GM12878 (cell line): ENCODE data around the gene PHLDB1. TPM values are rescaled to one million over a fixed set of nuclear protein-coding genes. Genes with fewer than 3 reads are reported as not detected.

Experiments used
- ATAC-seq: fragments of 200-7000 bp; cut with Tn5 transposase; 3 replicates; pipeline ENCODE4 v1.9.1; 2020; ENCODE audit warnings: mild to moderate bottlenecking, moderate library complexity
- BruUV-seq: library from RNA; stranded (reverse); fragments of 400-500 nt; replicated peaks from 2 replicates; lab custom pipeline; 2021; lab: Mats Ljungman, UMichigan
- CTCF ChIA-PET: fragments of 300-600 bp; sonication (Branson Sonifier 250); formaldehyde crosslinking; extraction: SDS; loops from one replicate; lab custom pipeline; 2021; ENCODE audit warnings: inconsistent platforms; lab: Yijun Ruan, JAX
- POLR2A ChIA-PET: fragments of 350-600 bp; formaldehyde crosslinking; extraction: SDS; loops from one replicate; lab custom pipeline; 2021; ENCODE audit warnings: inconsistent platforms; lab: Charles Lee
- RAD21 ChIA-PET: fragments of 300-600 bp; sonication (Branson Sonifier 250); formaldehyde crosslinking; loops from one replicate; lab custom pipeline; 2023; ENCODE audit warnings: antibody characterized with exemption; ENCODE audit not compliant: unreplicated experiment; lab: Charles Lee
- SMC1A ChIA-PET: fragments of 300-600 bp; sonication (Branson Sonifier 250); formaldehyde crosslinking; loops from one replicate; lab custom pipeline; 2023; ENCODE audit not compliant: unreplicated experiment, uncharacterized antibody; lab: Charles Lee
- DNase-seq: peaks from one replicate; pipeline ENCODE4 v3.0.0-alpha.2; 2011; ENCODE audit warnings: low read depth, low spot score
- FAIRE-seq: peaks from 3 replicates; lab custom pipeline; 2011; peaks lifted over from hg19 to GRCh38; lab: Jason Lieb, UNC
- H2AFZ ChIP-seq: 2 replicates; pipeline ENCODE4 v1.6.0; 2011; ENCODE audit warnings: low read depth, low read length, control low read depth; ENCODE audit not compliant: control insufficient read depth
- H3K27ac ChIP-seq: 2 replicates; pipeline ENCODE4 v1.5.1; 2011; ENCODE audit warnings: control low read depth; ENCODE audit not compliant: control insufficient read depth, insufficient read depth
- H3K27me3 ChIP-seq, 2 experiments: replicated peaks in 1 of 2; 2 replicates each; pipeline versions ENCODE4 v1.6.0 to v1.6.1; 2011; ENCODE audit warnings: low read length in 1 of 2; ENCODE audit not compliant: control insufficient read depth in 2 of 2, insufficient read depth in 2 of 2
- H3K36me3 ChIP-seq, 2 experiments: 2 replicates each; pipeline ENCODE4 v1.5.1; 2011; ENCODE audit warnings: low read length in 1 of 2; ENCODE audit not compliant: control insufficient read depth in 2 of 2, insufficient read depth in 2 of 2
- H3K4me1 ChIP-seq: 2 replicates; pipeline ENCODE4 v1.6.1; 2011; ENCODE audit warnings: mild to moderate bottlenecking, low read length, moderate library complexity, mixed read lengths; ENCODE audit not compliant: control insufficient read depth, insufficient read depth
- H3K4me2 ChIP-seq: 2 replicates; pipeline ENCODE4 v1.6.0; 2011; ENCODE audit warnings: control low read depth; ENCODE audit not compliant: control insufficient read depth, insufficient read depth
- H3K4me3 ChIP-seq: fragments of 200-600 bp; sonication (generic); 2 replicates; pipeline ENCODE4 v1.5.1; 2016
- H3K79me2 ChIP-seq: 2 replicates; pipeline ENCODE4 v1.6.0; 2011; ENCODE audit warnings: low read length; ENCODE audit not compliant: control insufficient read depth, insufficient read depth
- H3K9ac ChIP-seq: 2 replicates; pipeline ENCODE4 v1.8.0; 2011; ENCODE audit warnings: low read length, control low read depth, mixed read lengths; ENCODE audit not compliant: control insufficient read depth, insufficient read depth
- H3K9me3 ChIP-seq: replicated peaks from 3 replicates; pipeline ENCODE4 v1.5.1; 2011; ENCODE audit warnings: mild to moderate bottlenecking, low read length; ENCODE audit not compliant: control insufficient read depth, insufficient read depth
- H4K20me1 ChIP-seq: 2 replicates; pipeline ENCODE4 v1.6.0; 2011; ENCODE audit not compliant: control insufficient read depth, insufficient read depth
- EGR1 ChIP-seq, 2 experiments: IDR thresholded peaks; 1 replicate in 1 of 2; 2 replicates in 1 of 2; pipeline ENCODE4 v1.6.1; 2011 to 2012; ENCODE audit warnings: low read depth in 2 of 2, low read length in 2 of 2, borderline replicate concordance in 1 of 2, mild to moderate bottlenecking in 1 of 2, moderate library complexity in 1 of 2
- EP300 ChIP-seq, 2 experiments: fragments of 150-350 bp in 1 of 2; IDR thresholded peaks; 2 replicates each; pipeline ENCODE4 v1.6.1; 2011 to 2012; ENCODE audit warnings: low read depth in 2 of 2, low read length in 2 of 2, borderline replicate concordance in 1 of 2, improper control_type of control experiment in 1 of 2, inconsistent platforms in 1 of 2; ENCODE audit not compliant: control insufficient read depth in 1 of 2
- HDGF ChIP-seq: fragments of 450-650 bp; IDR thresholded peaks from 2 replicates; pipeline ENCODE4 v1.6.1; 2016; ENCODE audit warnings: antibody characterized with exemption
- POLR2AphosphoS5 ChIP-seq: IDR thresholded peaks from 2 replicates; pipeline ENCODE4 v1.6.1; 2011; ENCODE audit warnings: mild to moderate bottlenecking, low read length, inconsistent platforms
- RAD51 ChIP-seq: fragments of 450-650 bp; IDR thresholded peaks from 2 replicates; pipeline ENCODE4 v1.6.1; 2016; ENCODE audit warnings: moderate library complexity, mild to moderate bottlenecking, inconsistent platforms
- SIX5 ChIP-seq: IDR thresholded peaks from 2 replicates; pipeline ENCODE4 v1.6.1; 2011; ENCODE audit warnings: mild to moderate bottlenecking, low read depth, low read length, moderate library complexity; ENCODE audit not compliant: severe bottlenecking
- SMAD1 ChIP-seq: fragments of 450-650 bp; IDR thresholded peaks from 2 replicates; pipeline ENCODE4 v1.6.1; 2018; ENCODE audit warnings: mild to moderate bottlenecking, low read depth; ENCODE audit not compliant: partially characterized antibody
- ZBED1 ChIP-seq: IDR thresholded peaks from 2 replicates; pipeline ENCODE4 v1.6.1; 2016; ENCODE audit warnings: borderline replicate concordance
- WGBS: methylation state at CpG from one replicate; pipeline ENCODE4 v1.1.6; 2016; ENCODE audit warnings: low lambda C conversion rate; ENCODE audit not compliant: insufficient replicate concordance, insufficient coverage; ENCODE audit errors: missing lambda C conversion rate; 5-methylcytosine and 5-hydroxymethylcytosine counted together
- in situ Hi-C: fragments of 300-500 bp; cut with MboI; formaldehyde crosslinking; loops from 9 replicates; pipeline ENCODE4 v1.14.3; 2018; ENCODE audit warnings: mixed read lengths
- intact Hi-C: fragments of 100-400 bp; cut with micrococcal nuclease; formaldehyde crosslinking; loops from one replicate; pipeline ENCODE4 v1.14.2; 2022; ENCODE audit not compliant: unreplicated experiment
- polyA plus RNA-seq, 11 experiments: library from polyadenylated mRNA; depleted of rRNA in 4 of 11; unstranded in 6 of 11; stranded (reverse) in 5 of 11; fragments of >200 nt; fragmentation: Nextera tagmentation in 4 of 11; fragmentation: Illumina TruSeq in 1 of 11; extraction: Ambion mirVana in 4 of 11; extraction: Trizol in 1 of 11; gene quantifications; 1 replicate in 1 of 11; 2 replicates in 10 of 11; pipeline versions ENCODE4 v1.2.1 to v1.2.3, GENCODE V29; 2011 to 2016; ENCODE audit warnings: inconsistent platforms in 2 of 11, missing spikeins in 2 of 11, low read depth in 1 of 11
- total RNA-seq, 4 experiments: library from RNA; depleted of rRNA in 3 of 4; stranded (reverse); fragments of >200 nt in 3 of 4; fragmentation: Illumina TruSeq in 1 of 4; extraction: Trizol in 1 of 4; gene quantifications; 2 replicates each; pipeline versions ENCODE4 v1.2.1 to v1.2.3, GENCODE V29; 2013 to 2021
- TF ChIP-seq, protein P1 (sequence below): IDR thresholded peaks from 2 replicates; pipeline ENCODE4 v1.6.1; 2012; ENCODE audit warnings: mild to moderate bottlenecking, low read depth, low read length
- TF ChIP-seq, protein P2 (sequence below): IDR thresholded peaks from 2 replicates; pipeline ENCODE4 v1.6.1; 2011; ENCODE audit warnings: borderline replicate concordance, low read depth, mild to moderate bottlenecking, moderate library complexity, mixed read lengths, low read length; ENCODE audit not compliant: insufficient read depth; ENCODE audit errors: extremely low read length
- TF ChIP-seq, protein P3 (sequence below): fragments of 450-650 bp; IDR thresholded peaks from 2 replicates; pipeline ENCODE4 v1.6.1; 2017; ENCODE audit warnings: mild to moderate bottlenecking, moderate library complexity
- TF ChIP-seq, protein P4 (sequence below): fragments of 450-650 bp; IDR thresholded peaks from 2 replicates; pipeline ENCODE4 v1.6.1; 2018; ENCODE audit warnings: mild to moderate bottlenecking, low read depth, moderate library complexity; ENCODE audit not compliant: partially characterized antibody

The PHLDB1 gene
- total and polyA plus RNA-seq, 10 of the 15 experiments (the other 5 are each of a cell fraction or from before 2014, with no cell fraction given) = 0.03 to 0.26 (median 0.18) TPM; not detected in 4

DNA sequence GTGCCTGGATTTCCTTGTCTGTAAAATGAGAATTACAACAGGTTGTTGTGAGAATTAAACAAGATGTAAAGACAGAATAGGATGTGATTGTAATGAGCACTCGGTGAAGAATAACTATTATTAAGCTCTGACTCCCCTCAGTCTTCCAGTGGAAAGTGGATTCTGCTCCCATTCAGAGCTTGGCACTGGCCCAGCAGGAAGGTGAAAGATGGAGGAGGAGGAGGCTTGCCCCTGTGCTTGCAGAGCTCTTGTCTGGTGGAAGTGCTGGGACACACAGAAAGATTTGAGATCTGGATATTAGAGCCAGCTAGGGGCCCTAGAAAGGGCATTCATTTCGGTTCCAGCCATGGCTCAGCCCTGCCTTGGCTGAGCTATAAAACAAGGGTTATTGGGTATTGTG lies 28.2 kb downstream of the PHLDB1 start:
- Histone ChIP-seq H3K4me3 (no peak overlapping the region), H3K79me2 (no peaks in the 10 kb centered on the region), H3K9ac (no peak overlapping the region), H2AFZ (no peak overlapping the region), H3K36me3 (no peaks in the 10 kb centered on the region), H3K4me2 (no peak overlapping the region), H4K20me1 (no peaks in the 10 kb centered on the region), H3K4me1 (no peaks in the 10 kb centered on the region), H3K9me3 (no peaks in the 10 kb centered on the region), H3K27me3 (peaks cover 4 to 11% of the 10 kb centered on the region in 2 experiments), H3K27ac (no peak overlapping the region)
- DNase-seq (no peak), ATAC-seq (no peak), FAIRE-seq (no peak)
- BruUV-seq = no TSS peak
- ChIA-PET SMC1A (interaction anchor here (0.8 kb wide), 1 partner anchor 84 kb away, joined by 3 read pairs; no protein-coding TSS in a partner anchor), POLR2A (interaction anchor here (0.5 kb wide), 1 partner anchor 14 kb away, joined by 4 read pairs; no protein-coding TSS in a partner anchor), CTCF (interaction anchor here (0.9 to 1.8 kb wide), 3 partner anchors 23 to 54 kb away, joined by 3 to 5 read pairs (median 5); no protein-coding TSS in a partner anchor), RAD21 (no interaction called here)
- intact Hi-C loops (no loop called here), in situ Hi-C loops (no loop called here)
- WGBS = 0% methylated on average over 2 of the region's 2 CpGs
- TF ChIP-seq ZBED1 = no peak
- TF ChIP-seq, protein P1, sequence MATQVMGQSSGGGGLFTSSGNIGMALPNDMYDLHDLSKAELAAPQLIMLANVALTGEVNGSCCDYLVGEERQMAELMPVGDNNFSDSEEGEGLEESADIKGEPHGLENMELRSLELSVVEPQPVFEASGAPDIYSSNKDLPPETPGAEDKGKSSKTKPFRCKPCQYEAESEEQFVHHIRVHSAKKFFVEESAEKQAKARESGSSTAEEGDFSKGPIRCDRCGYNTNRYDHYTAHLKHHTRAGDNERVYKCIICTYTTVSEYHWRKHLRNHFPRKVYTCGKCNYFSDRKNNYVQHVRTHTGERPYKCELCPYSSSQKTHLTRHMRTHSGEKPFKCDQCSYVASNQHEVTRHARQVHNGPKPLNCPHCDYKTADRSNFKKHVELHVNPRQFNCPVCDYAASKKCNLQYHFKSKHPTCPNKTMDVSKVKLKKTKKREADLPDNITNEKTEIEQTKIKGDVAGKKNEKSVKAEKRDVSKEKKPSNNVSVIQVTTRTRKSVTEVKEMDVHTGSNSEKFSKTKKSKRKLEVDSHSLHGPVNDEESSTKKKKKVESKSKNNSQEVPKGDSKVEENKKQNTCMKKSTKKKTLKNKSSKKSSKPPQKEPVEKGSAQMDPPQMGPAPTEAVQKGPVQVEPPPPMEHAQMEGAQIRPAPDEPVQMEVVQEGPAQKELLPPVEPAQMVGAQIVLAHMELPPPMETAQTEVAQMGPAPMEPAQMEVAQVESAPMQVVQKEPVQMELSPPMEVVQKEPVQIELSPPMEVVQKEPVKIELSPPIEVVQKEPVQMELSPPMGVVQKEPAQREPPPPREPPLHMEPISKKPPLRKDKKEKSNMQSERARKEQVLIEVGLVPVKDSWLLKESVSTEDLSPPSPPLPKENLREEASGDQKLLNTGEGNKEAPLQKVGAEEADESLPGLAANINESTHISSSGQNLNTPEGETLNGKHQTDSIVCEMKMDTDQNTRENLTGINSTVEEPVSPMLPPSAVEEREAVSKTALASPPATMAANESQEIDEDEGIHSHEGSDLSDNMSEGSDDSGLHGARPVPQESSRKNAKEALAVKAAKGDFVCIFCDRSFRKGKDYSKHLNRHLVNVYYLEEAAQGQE = no peak
- TF ChIP-seq RAD51 = no peak
- TF ChIP-seq EP300 (IDR thresholded peaks at IDR 0.05; ENCODE audit: borderline replicate concordance in 1 of 2, control insufficient read depth in 1 of 2, low read depth in 2 of 2, low read length in 2 of 2) = no peak
- TF ChIP-seq HDGF = no peak
- no peak for TF ChIP-seq SMAD1
- TF ChIP-seq POLR2AphosphoS5 = no peak
- TF ChIP-seq, protein P2, sequence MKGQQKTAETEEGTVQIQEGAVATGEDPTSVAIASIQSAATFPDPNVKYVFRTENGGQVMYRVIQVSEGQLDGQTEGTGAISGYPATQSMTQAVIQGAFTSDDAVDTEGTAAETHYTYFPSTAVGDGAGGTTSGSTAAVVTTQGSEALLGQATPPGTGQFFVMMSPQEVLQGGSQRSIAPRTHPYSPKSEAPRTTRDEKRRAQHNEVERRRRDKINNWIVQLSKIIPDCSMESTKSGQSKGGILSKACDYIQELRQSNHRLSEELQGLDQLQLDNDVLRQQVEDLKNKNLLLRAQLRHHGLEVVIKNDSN = no peak
- no peak for TF ChIP-seq SIX5
- TF ChIP-seq, protein P3, sequence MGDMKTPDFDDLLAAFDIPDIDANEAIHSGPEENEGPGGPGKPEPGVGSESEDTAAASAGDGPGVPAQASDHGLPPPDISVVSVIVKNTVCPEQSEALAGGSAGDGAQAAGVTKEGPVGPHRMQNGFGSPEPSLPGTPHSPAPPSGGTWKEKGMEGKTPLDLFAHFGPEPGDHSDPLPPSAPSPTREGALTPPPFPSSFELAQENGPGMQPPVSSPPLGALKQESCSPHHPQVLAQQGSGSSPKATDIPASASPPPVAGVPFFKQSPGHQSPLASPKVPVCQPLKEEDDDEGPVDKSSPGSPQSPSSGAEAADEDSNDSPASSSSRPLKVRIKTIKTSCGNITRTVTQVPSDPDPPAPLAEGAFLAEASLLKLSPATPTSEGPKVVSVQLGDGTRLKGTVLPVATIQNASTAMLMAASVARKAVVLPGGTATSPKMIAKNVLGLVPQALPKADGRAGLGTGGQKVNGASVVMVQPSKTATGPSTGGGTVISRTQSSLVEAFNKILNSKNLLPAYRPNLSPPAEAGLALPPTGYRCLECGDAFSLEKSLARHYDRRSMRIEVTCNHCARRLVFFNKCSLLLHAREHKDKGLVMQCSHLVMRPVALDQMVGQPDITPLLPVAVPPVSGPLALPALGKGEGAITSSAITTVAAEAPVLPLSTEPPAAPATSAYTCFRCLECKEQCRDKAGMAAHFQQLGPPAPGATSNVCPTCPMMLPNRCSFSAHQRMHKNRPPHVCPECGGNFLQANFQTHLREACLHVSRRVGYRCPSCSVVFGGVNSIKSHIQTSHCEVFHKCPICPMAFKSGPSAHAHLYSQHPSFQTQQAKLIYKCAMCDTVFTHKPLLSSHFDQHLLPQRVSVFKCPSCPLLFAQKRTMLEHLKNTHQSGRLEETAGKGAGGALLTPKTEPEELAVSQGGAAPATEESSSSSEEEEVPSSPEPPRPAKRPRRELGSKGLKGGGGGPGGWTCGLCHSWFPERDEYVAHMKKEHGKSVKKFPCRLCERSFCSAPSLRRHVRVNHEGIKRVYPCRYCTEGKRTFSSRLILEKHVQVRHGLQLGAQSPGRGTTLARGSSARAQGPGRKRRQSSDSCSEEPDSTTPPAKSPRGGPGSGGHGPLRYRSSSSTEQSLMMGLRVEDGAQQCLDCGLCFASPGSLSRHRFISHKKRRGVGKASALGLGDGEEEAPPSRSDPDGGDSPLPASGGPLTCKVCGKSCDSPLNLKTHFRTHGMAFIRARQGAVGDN = no peak
- TF ChIP-seq, protein P4, sequence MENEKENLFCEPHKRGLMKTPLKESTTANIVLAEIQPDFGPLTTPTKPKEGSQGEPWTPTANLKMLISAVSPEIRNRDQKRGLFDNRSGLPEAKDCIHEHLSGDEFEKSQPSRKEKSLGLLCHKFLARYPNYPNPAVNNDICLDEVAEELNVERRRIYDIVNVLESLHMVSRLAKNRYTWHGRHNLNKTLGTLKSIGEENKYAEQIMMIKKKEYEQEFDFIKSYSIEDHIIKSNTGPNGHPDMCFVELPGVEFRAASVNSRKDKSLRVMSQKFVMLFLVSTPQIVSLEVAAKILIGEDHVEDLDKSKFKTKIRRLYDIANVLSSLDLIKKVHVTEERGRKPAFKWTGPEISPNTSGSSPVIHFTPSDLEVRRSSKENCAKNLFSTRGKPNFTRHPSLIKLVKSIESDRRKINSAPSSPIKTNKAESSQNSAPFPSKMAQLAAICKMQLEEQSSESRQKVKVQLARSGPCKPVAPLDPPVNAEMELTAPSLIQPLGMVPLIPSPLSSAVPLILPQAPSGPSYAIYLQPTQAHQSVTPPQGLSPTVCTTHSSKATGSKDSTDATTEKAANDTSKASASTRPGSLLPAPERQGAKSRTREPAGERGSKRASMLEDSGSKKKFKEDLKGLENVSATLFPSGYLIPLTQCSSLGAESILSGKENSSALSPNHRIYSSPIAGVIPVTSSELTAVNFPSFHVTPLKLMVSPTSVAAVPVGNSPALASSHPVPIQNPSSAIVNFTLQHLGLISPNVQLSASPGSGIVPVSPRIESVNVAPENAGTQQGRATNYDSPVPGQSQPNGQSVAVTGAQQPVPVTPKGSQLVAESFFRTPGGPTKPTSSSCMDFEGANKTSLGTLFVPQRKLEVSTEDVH = no peak
- TF ChIP-seq EGR1 (IDR thresholded peaks at IDR 0.05; ENCODE audit: borderline replicate concordance in 1 of 2, low read depth in 2 of 2, low read length in 2 of 2) = no peak
